GM21825 (cell line): Measurements from ENCODE around the gene ZBED1.
"Not testable (repeated sequence)": the region's sequence is repeated elsewhere in the genome, so short reads cannot be mapped to it uniquely, and the experiment has no call there.

ENCODE experiments used
- ATAC-seq: cut with Tn5 transposase; IDR thresholded peaks from one replicate; pipeline ENCODE4 v1.9.1; 2021; ENCODE audit warnings: mild to moderate bottlenecking, moderate library complexity; ENCODE audit not compliant: unreplicated experiment

Gene ZBED1

GRCh38 chrX:2477313-2477712 lies 23.5 kb downstream of the ZBED1 start:
- not testable (repeated sequence) for ATAC-seq

GRCh38 chrX:2474963-2475726 lies 25.6 kb downstream of the ZBED1 start:
- no peak for ATAC-seq

DNA sequence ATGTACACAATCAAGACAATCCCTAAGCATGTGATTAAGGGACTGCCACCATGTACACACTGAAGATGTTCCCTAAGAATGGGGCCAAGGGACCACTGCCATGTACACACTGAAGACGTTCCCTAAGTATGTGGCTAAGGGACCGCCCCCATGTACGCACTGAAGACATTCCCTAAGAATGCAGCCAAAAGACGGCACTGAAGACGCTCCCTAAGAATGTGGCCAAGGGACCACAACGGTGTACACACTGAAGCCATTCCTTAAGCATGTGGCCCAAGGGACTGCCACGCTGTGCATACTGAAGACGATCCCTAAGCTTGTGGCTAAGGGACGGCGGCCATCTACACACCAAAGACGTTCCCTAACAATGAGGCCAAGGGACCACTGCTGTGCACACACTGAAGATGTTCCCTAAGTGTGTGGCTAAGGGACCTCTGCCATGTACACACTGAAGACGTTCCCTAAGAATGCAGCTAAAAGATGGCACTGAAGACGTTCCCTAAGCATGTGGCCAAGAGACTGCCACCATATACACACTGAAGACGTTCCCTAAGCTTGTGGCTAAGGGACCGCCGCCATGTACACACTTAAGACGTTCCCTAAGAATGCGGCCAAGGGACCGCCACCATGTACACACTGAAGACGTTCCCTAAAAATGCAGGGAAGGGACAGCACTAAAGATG lies 26.4 kb downstream of the ZBED1 start:
- no peak for ATAC-seq

- ATAC-seq, result not testable (repeated sequence)
These were observed 27.7 kb downstream of the ZBED1 start for GRCh38 chrX:2473064-2473463.

DNA sequence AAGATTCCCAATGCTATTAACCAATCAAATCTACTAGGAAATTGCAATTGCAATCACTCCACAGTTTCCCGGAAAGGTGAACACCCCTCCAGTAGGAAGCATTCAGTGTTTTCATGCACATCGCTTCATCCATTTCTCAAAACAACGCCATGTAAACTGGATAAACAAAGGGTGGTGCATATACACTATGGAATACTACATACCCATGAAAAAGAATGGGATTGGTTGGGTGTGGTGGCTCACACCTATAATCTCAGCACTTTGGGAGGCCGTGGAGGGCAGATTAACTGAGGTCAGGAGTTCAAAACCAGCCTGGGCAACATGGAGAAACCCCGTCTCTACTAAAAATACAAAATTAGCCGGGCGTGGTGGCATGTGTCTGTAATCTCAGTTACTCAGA lies 29.1 kb downstream of the ZBED1 start:
- ATAC-seq, result no peak

DNA sequence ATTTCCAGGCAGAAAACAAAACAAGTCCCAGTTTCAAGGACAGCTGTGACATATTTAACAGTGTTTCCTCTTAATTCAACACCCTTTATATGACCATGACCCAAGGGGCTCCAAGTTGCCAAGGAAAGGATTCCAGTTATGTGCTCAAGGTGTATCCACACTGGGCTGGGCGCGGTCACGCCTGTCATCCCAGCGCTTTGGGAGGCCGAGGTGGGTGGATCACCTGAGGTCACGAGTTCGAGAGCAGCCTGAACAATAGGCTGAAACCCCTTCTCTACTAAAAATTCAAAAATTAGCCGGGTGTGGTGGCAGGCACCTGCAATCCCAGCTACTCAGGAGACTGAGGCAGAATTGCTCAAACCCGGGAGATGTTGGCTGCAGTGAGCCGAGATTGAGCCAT lies 29.6 kb downstream of the ZBED1 start:
- ATAC-seq, result not testable (repeated sequence)

DNA sequence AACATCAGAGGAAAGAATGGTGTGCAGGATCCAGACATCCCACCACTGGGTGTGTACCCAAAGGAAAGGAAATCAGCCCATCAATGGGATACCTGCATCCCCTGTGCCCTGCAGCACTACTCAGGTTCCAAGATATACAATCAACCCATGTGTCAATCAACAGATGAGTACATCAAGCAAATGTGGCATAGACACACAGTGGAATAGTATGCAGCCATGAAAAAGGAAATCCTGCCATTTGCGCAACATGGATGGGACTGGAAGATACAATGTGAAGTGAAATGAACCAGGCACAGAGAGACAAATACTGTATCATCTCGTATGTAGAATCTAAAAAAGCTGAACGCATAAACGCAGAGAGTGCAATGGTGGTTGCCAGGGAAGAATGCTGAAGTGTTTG lies 30.9 kb downstream of the ZBED1 start:
- not testable (repeated sequence) for ATAC-seq

DNA sequence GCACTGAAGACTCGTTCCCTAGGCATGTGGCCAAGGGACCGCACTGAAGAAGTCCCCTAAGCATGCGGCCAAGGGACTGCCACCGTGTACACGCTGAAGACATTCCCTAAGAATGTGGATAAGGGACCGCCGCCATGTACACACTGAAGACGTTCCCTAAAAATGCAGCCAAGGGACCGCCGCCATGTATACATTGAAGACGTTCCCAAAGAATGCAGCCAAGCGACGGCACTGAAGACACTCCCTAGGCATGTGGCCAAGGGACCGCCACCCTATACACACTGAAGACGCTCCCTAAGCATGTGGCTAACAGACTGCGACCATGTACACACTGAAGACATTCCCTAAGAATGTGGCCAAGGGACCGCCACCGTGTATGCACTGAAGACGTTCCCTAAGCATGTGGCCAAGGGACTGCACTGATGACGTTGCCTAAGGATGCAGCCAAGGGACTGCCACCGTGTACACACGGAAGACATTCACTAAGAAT lies 31.5 kb downstream of the ZBED1 start:
- no peak for ATAC-seq

- ATAC-seq, result no peak
These were observed 32.2 kb downstream of the ZBED1 start for GRCh38 chrX:2468261-2469195.

- no peak for ATAC-seq
These were observed 33.7 kb downstream of the ZBED1 start for GRCh38 chrX:2466876-2467656.

DNA sequence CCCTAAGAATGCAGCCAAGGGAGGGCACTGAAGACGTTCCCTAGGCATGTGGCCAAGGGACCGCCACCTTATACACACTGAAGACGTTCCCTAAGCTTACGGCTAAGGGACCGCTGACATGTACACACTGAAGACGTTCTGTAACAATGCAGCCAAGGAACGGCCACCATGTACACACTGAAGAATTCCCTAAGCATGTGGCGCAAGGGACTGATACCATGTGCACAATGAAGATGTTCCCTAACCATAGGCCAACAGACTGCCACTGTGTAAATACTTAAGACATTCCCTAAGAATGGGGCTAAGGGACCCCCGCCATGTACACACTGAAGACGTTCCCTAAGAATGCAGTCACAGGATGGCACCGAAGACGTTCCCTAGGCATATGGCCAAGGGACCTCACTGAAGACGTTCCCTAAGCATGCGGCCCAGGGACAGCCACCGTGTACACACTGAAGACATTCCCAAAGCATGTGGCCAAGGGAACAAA lies 36.1 kb downstream of the ZBED1 start:
- no peak for ATAC-seq

DNA sequence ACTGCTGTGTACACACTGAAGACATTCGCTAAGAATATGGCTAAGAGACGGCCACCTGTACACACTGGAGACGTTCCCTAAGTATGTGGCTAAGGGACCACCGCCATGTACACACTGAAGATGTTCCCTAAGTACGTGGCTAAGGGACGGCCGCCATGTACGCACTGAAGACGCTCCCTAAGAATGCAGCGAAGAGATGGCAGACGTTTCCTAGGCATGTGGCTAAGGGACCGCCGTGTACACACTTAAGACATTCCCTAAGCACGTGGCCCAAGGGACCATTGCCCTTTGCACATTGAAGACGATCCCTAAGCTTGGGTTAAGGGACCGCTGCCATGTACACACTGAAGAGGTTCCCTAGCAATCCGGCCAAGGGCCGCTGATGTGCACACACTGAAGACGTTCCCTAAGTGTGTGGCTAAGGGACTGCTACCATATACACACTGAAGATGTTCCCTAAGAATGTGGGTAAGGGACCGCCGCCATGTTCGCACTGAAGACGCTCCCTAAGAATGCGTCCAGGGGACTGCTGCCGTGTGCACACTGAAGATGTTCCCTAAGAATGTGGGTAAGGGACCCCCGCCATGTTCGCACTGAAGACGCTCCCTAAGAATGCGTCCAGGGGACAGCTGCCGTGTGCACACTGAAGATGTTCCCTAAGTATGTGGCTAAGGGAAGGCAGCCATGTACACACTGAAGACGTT lies 36.7 kb downstream of the ZBED1 start:
- ATAC-seq, result no peak

DNA sequence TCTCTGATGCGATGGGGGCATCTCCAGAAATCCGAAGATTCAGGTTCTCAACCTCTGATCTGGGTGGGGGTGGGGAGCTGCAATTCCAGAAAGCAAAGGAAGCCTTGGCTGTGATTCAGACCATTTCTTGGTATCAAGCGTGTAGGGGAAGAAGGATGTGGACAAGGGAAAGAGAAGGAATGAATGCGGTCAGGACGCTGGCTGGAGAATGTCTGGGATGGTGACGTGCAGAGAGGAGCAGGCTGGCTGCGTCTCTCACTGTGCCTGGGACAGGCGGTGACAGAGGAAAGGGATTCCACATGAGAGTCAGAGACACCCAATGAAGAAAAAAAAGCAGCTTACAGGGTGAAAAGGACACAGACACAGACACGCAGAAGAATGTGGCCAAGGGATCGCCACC lies 37.3 kb downstream of the ZBED1 start:
- not testable (repeated sequence) for ATAC-seq

GRCh38 chrX:2462780-2463179 lies 38.0 kb downstream of the ZBED1 start:
- no peak for ATAC-seq

- ATAC-seq, result no peak
These were observed 38.7 kb downstream of the ZBED1 start for GRCh38 chrX:2462074-2462473.

DNA sequence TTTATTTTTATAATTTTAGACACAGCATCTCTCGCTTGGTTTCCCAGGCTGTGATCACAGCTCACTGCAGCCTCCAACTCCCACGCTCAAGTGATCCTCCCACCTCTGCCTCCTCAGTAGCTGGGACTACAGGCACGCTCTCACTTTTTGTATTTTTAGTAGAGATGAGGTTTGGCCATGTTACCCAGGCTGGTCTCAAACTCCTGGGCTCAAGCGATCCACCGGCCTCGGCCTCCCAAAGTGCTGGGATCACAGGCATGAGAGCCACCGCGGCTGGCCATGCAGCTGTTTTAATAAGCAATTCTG lies 39.1 kb downstream of the ZBED1 start:
- no peak for ATAC-seq

GRCh38 chrX:2460821-2461710 lies 39.7 kb downstream of the ZBED1 start:
- not testable (repeated sequence) for ATAC-seq

DNA sequence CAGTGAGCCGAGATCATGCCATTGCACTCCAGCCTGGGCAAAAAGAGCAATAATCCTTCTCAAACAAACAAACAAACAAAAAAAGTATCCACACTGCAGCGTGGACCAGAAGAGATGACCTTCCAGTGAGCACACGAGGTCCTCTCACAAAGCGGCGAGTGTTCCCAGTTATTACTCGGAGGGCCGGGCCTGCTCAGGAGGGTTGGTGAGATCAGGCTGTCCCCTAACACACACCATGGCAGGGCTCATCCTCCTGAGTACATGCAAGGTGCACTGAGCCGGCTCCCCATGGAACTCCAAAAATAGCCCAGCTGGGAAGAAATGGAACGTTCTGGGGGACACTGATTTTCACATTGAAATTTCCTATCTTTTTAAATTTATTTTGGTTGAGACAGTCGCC lies 40.7 kb downstream of the ZBED1 start:
- ATAC-seq, result not testable (repeated sequence)

- no peak for ATAC-seq
These were observed 42.5 kb downstream of the ZBED1 start for GRCh38 chrX:2458309-2458708.
